ENCODE results near the gene BAIAP2. TPM values are rescaled to one million over a fixed set of nuclear protein-coding genes. Genes with fewer than 3 reads are reported as not detected.

BAIAP2 gene
- total RNA-seq, 1 donor from 2014 or later = 80.3 TPM

GRCh38 chr17:81059026-81059425, 24.1 kb downstream of the BAIAP2 start:
- no peak for DNase-seq (ENCODE audit: low read depth)
- H3K27me3 ChIP-seq (ENCODE audit: control insufficient read depth, insufficient read depth, low read length) = no peaks in the 10 kb centered on the region
- no peak overlapping the region for H3K4me3 ChIP-seq (ENCODE audit: low read depth, low read length)
- TF ChIP-seq CTCF (IDR thresholded peaks at IDR 0.05; ENCODE audit: insufficient read depth, low read length, poor library complexity, severe bottlenecking) = no peak
- H3K36me3 ChIP-seq (ENCODE audit: control insufficient read depth, insufficient read depth, low read length) = no peaks in the 10 kb centered on the region

- TF ChIP-seq CTCF (IDR thresholded peaks at IDR 0.05; ENCODE audit: insufficient read depth, low read length, poor library complexity, severe bottlenecking) = no peak
- no peak overlapping the region for H3K4me3 ChIP-seq (ENCODE audit: low read depth, low read length)
- H3K27me3 ChIP-seq (ENCODE audit: control insufficient read depth, insufficient read depth, low read length) = no peaks in the 10 kb centered on the region
- no peak for DNase-seq (ENCODE audit: low read depth)
- H3K36me3 ChIP-seq (ENCODE audit: control insufficient read depth, insufficient read depth, low read length) = no peaks in the 10 kb centered on the region
Measured at GRCh38 chr17:81060416-81060815, 25.5 kb downstream of the BAIAP2 start.

GRCh38 chr17:81061027-81061735, 26.2 kb downstream of the BAIAP2 start:
- DNase-seq (ENCODE audit: low read depth) = no peak
- H3K27me3 ChIP-seq (ENCODE audit: control insufficient read depth, insufficient read depth, low read length) = no peaks in the 10 kb centered on the region
- no peak overlapping the region for H3K4me3 ChIP-seq (ENCODE audit: low read depth, low read length)
- TF ChIP-seq CTCF (IDR thresholded peaks at IDR 0.05; ENCODE audit: insufficient read depth, low read length, poor library complexity, severe bottlenecking) = no peak
- H3K36me3 ChIP-seq (ENCODE audit: control insufficient read depth, insufficient read depth, low read length) = no peaks in the 10 kb centered on the region

DNA sequence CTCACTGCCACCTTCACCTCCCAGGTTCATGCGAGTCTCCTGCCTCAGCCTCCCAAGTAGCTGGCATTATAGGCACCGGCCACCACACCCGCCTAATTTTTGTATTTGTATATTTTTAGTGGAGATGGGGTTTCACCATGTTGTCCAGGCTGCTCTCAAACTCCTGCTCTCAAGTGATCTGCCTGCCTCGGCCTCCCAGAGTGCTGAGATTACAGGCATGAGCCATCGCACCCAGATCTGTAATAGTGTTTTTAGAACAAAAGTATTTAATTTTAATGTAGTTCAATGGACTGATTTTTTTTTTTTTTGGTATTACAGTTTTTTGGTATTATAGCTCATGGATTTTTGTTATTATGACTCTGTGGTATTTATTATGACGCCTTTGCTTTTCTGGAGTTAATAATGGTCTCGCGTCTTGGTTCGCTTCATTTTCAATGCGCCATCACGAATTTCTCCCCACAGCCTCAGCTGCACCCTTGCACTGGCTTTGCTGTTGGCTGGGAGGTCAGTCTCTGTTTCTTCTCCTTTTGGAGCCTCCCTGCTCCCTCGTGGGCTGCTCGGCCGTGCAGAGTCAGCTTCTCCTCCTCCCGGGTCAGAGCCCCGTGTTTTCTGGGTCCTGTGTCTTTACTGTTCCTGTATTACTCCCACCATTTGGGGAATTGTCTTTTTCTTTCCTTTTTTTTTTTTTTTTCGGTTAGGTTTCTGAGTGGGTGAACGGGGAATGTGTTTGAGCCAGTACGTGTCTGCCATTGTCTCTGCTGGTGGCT, 27.2 kb downstream of the BAIAP2 start:
- Histone ChIP-seq H3K36me3 (ENCODE audit: control insufficient read depth, insufficient read depth, low read length) (peaks cover 1% of the 10 kb centered on the region), H3K4me3 (ENCODE audit: low read depth, low read length) (no peak overlapping the region), H3K27me3 (ENCODE audit: control insufficient read depth, insufficient read depth, low read length) (no peaks in the 10 kb centered on the region)
- TF ChIP-seq CTCF (IDR thresholded peaks at IDR 0.05; ENCODE audit: insufficient read depth, low read length, poor library complexity, severe bottlenecking) = no peak
- DNase-seq (ENCODE audit: low read depth) = no peak

GRCh38 chr17:81063106-81064093, 28.4 kb downstream of the BAIAP2 start:
- peaks cover 1% of the 10 kb centered on the region for H3K36me3 ChIP-seq (ENCODE audit: control insufficient read depth, insufficient read depth, low read length)
- no peak for TF ChIP-seq CTCF (IDR thresholded peaks at IDR 0.05; ENCODE audit: insufficient read depth, low read length, poor library complexity, severe bottlenecking)
- H3K27me3 ChIP-seq (ENCODE audit: control insufficient read depth, insufficient read depth, low read length) = no peaks in the 10 kb centered on the region
- H3K4me3 ChIP-seq (ENCODE audit: low read depth, low read length) = no peak overlapping the region
- DNase-seq (ENCODE audit: low read depth) = no peak
